ENCODE results near the gene TOX4. TPM values are rescaled to one million over a fixed set of nuclear protein-coding genes. Genes with fewer than 3 reads are reported as not detected.

The TOX4 gene
- total and polyA plus RNA-seq, 9 of the 15 experiments (the other 6 are each of a cell fraction or from before 2014, with no cell fraction given): 9.9 to 76.5 (median 41.0) TPM

GRCh38 chr14:21455912-21456667 is 20.9 kb upstream of the TOX4 start, which contains the start of gene CHD8 (continued):
- TF ChIP-seq FOXP4 (CRISPR knock-in tag; IDR thresholded peaks at IDR 0.05; ENCODE audit: borderline replicate concordance): no peak
- TF ChIP-seq FOXK2 (conservative IDR thresholded peaks at IDR 0.05 in 1 of 2, IDR thresholded peaks at IDR 0.05 in 1 of 2; ENCODE audit: low read depth in 2 of 2): 0 out of 4 replicates have a peak, but pooled peaks of 1 of the 2 experiments have one; percentile 24
- no peak for TF ChIP-seq HINFP (tag; conservative IDR thresholded peaks at IDR 0.05; ENCODE audit: low read depth)
- no peak for TF ChIP-seq THRAP3 (IDR thresholded peaks at IDR 0.05; ENCODE audit: borderline replicate concordance)
- TF ChIP-seq ZNF3 (CRISPR knock-in tag; IDR thresholded peaks at IDR 0.05): no peak
- no peak; the same call in 1 of the 2 replicates for TF ChIP-seq TOE1 (IDR thresholded peaks at IDR 0.05; ENCODE audit: borderline replicate concordance)
- TF ChIP-seq TOE1 (CRISPR knock-in tag; IDR thresholded peaks at IDR 0.05; ENCODE audit: borderline replicate concordance, low read depth): no peak
- no peak for TF ChIP-seq ATF1 (CRISPR knock-in tag; IDR thresholded peaks at IDR 0.05)
- peak; percentile 75 for TF ChIP-seq ATF1 (tag; IDR thresholded peaks at IDR 0.05)
- TF ChIP-seq ZBTB17 (CRISPR knock-in tag; IDR thresholded peaks at IDR 0.05): no peak
- TF ChIP-seq STAT5B (CRISPR knock-in tag; IDR thresholded peaks at IDR 0.05): no peak
- 0 out of 2 replicates have a peak, but pooled peaks have one; percentile 4 for TF ChIP-seq TCF3 (CRISPR knock-in tag; IDR thresholded peaks at IDR 0.05)
- no peak for TF ChIP-seq PHB2 (IDR thresholded peaks at IDR 0.05; ENCODE audit: low read depth)
- no peak for TF ChIP-seq XRCC5 (IDR thresholded peaks at IDR 0.05; ENCODE audit: low read depth, low read length)
- no peak for TF ChIP-seq TGIF2 (CRISPR knock-in tag; IDR thresholded peaks at IDR 0.05)
- no peak for TF ChIP-seq SMARCB1 (IDR thresholded peaks at IDR 0.05; ENCODE audit: insufficient read length, low read depth)
- no peak for TF ChIP-seq FOXJ2 (tag; IDR thresholded peaks at IDR 0.05)
- peak; percentile 72 for TF ChIP-seq RBBP5 (IDR thresholded peaks at IDR 0.05; ENCODE audit: borderline replicate concordance, insufficient read depth, low read length, poor library complexity, severe bottlenecking)
- peak; percentile 24 for TF ChIP-seq ZNF592 (IDR thresholded peaks at IDR 0.05)
